GM23338 (cell line): ENCODE results near the gene FNDC3B.

Source experiments
- CREB1 ChIP-seq: fragments of 250-450 bp; sonication (Bioruptor Pico); IDR thresholded peaks from 2 replicates; pipeline ENCODE4 v1.5.0; 2020; ENCODE audit warnings: low read depth, mild to moderate bottlenecking, moderate library complexity
- CTCF ChIP-seq, 2 experiments: fragments of 200-600 bp in 1 of 2; sonication (generic) in 1 of 2; conservative IDR thresholded peaks; 2 replicates each; pipeline versions ENCODE4 v1.5.1 to v1.6.1; 2016 to 2017; ENCODE audit warnings: antibody characterized with exemption in 2 of 2, low read depth in 2 of 2, mild to moderate bottlenecking in 2 of 2, moderate library complexity in 1 of 2
- EZH2 ChIP-seq: fragments of 200-600 bp; sonication (generic); IDR thresholded peaks from one replicate; pipeline ENCODE4 v1.8.0; 2017; ENCODE audit warnings: antibody characterized with exemption, mild to moderate bottlenecking, low read depth; ENCODE audit not compliant: unreplicated experiment
- POLR2AphosphoS5 ChIP-seq: IDR thresholded peaks from 2 replicates; pipeline ENCODE4 v1.6.1; 2016; ENCODE audit warnings: antibody characterized with exemption, low read depth
- TF ChIP-seq, protein P1 (sequence below): IDR thresholded peaks from one replicate; pipeline ENCODE4 v1.6.1; 2018; ENCODE audit warnings: antibody characterized with exemption; ENCODE audit not compliant: unreplicated experiment

DNA sequence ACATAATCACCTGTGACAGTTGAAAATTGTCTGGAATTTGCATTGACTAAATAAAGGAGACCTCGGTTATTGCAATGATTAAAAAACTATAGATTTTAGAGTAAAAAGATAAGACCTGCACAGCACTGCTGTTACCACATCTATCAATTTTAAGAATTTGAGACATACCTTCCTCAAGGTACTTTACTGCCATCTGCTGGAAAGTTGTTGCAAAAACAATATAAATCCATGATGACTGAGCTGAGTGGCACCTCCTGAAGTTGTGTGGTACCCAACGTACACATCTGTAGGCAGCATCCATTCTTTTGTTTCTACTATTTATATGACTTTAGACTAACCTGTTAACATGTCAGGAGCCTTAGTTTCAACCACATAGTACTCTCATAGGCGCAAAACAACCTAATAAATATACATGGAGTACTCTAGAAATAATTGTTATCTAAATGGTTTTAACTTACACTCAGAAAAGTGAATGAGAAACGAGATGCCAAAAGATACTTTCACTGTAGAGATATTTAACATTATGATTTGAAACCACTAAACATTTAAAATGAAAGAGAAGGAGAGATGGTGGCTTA lies 302.2 kb downstream of the FNDC3B start:
- TF ChIP-seq CTCF (conservative IDR thresholded peaks at IDR 0.05; ENCODE audit: low read depth in 2 of 2), result peak; percentile 65
- no peak for TF ChIP-seq EZH2
- TF ChIP-seq POLR2AphosphoS5, result no peak
- TF ChIP-seq CREB1, result no peak
- TF ChIP-seq, protein P1, sequence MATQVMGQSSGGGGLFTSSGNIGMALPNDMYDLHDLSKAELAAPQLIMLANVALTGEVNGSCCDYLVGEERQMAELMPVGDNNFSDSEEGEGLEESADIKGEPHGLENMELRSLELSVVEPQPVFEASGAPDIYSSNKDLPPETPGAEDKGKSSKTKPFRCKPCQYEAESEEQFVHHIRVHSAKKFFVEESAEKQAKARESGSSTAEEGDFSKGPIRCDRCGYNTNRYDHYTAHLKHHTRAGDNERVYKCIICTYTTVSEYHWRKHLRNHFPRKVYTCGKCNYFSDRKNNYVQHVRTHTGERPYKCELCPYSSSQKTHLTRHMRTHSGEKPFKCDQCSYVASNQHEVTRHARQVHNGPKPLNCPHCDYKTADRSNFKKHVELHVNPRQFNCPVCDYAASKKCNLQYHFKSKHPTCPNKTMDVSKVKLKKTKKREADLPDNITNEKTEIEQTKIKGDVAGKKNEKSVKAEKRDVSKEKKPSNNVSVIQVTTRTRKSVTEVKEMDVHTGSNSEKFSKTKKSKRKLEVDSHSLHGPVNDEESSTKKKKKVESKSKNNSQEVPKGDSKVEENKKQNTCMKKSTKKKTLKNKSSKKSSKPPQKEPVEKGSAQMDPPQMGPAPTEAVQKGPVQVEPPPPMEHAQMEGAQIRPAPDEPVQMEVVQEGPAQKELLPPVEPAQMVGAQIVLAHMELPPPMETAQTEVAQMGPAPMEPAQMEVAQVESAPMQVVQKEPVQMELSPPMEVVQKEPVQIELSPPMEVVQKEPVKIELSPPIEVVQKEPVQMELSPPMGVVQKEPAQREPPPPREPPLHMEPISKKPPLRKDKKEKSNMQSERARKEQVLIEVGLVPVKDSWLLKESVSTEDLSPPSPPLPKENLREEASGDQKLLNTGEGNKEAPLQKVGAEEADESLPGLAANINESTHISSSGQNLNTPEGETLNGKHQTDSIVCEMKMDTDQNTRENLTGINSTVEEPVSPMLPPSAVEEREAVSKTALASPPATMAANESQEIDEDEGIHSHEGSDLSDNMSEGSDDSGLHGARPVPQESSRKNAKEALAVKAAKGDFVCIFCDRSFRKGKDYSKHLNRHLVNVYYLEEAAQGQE, result no peak
